AG04450 (cell line): ENCODE results near the gene OR10AD1. TPM values are rescaled to one million over a fixed set of nuclear protein-coding genes. Genes with fewer than 3 reads are reported as not detected.

Experiments used
- CTCF ChIA-PET: fragments of 300-600, 350-600 bp; formaldehyde crosslinking; extraction: SDS; loops from one replicate; lab custom pipeline; 2022; ENCODE audit warnings: antibody characterized with exemption, inconsistent platforms; lab: Charles Lee
- POLR2A ChIA-PET: fragments of 350-600 bp; formaldehyde crosslinking; extraction: SDS; loops from one replicate; lab custom pipeline; 2021; ENCODE audit warnings: antibody characterized with exemption, inconsistent platforms; lab: Yijun Ruan, JAX
- DNase-seq: peaks from one replicate; pipeline ENCODE4 v3.0.0-alpha.2; 2011; ENCODE audit warnings: low read depth, low spot score
- H3K27ac ChIP-seq: one replicate; pipeline ENCODE4 v1.5.1; 2012; ENCODE audit warnings: low read depth, low read length, control low read depth
- H3K27me3 ChIP-seq: one replicate; pipeline ENCODE4 v1.6.0; 2012; ENCODE audit warnings: low read length; ENCODE audit not compliant: control insufficient read depth, insufficient read depth
- H3K4me3 ChIP-seq: 2 replicates; pipeline ENCODE4 v1.5.1; 2011; ENCODE audit warnings: mild to moderate bottlenecking, low read depth, low read length, control low read depth
- H3K9me3 ChIP-seq: 2 replicates; pipeline ENCODE4 v1.5.1; 2012; ENCODE audit warnings: low read length; ENCODE audit not compliant: control insufficient read depth, insufficient read depth
- CTCF ChIP-seq: IDR thresholded peaks from 2 replicates; pipeline ENCODE4 v1.5.1; 2011; ENCODE audit warnings: low read depth, low read length, control low read depth, inconsistent platforms
- polyA plus RNA-seq: library from polyadenylated mRNA; depleted of rRNA; stranded (reverse); fragments of >200 nt; gene quantifications from 2 replicates; pipeline ENCODE4 v1.2.3, GENCODE V29; 2011

The OR10AD1 gene
- polyA plus RNA-seq, 1 experiment = not detected

- no peaks in the 10 kb centered on the region for H3K9me3 ChIP-seq
- TF ChIP-seq CTCF = no peak
- H3K27me3 ChIP-seq = peaks cover 38% of the 10 kb centered on the region
- CTCF ChIA-PET = interaction anchor here (1.7 to 3.7 kb wide), 3 partner anchors 11 to 442 kb away, joined by 4 to 18 read pairs (median 13); no protein-coding TSS in a partner anchor
- H3K4me3 ChIP-seq = no peak overlapping the region
- no peak for DNase-seq
- H3K27ac ChIP-seq = no peak overlapping the region
- POLR2A ChIA-PET = no interaction called here
These were observed 26.7 kb downstream of the OR10AD1 start for GRCh38 chr12:48176417-48176751.

- POLR2A ChIA-PET = no interaction called here
- H3K27ac ChIP-seq = no peak overlapping the region
- no peak for DNase-seq
- no peaks in the 10 kb centered on the region for H3K9me3 ChIP-seq
- no peak for TF ChIP-seq CTCF
- CTCF ChIA-PET = interaction anchor here (0.9 to 3.7 kb wide), 5 partner anchors 10 to 442 kb away, joined by 3 to 18 read pairs (median 5); partner anchors contain the start of gene ASB8
- H3K4me3 ChIP-seq = no peak overlapping the region
- peaks cover 33% of the 10 kb centered on the region for H3K27me3 ChIP-seq
These were observed 27.3 kb downstream of the OR10AD1 start for GRCh38 chr12:48175613-48176416.

GRCh38 chr12:48169011-48169410 lies 34.1 kb downstream of the OR10AD1 start:
- no peak for DNase-seq
- H3K27me3 ChIP-seq = no peaks in the 10 kb centered on the region
- H3K9me3 ChIP-seq = no peaks in the 10 kb centered on the region
- ChIA-PET CTCF (interaction anchor here (1.5 to 1.8 kb wide), 2 partner anchors 107 to 449 kb away, joined by 3 to 5 read pairs; no protein-coding TSS in a partner anchor), POLR2A (no interaction called here)
- H3K4me3 ChIP-seq = no peak overlapping the region
- TF ChIP-seq CTCF = no peak
- no peak overlapping the region for H3K27ac ChIP-seq

- no peak overlapping the region for H3K4me3 ChIP-seq
- ChIA-PET POLR2A (no interaction called here), CTCF (interaction anchor here (0.6 to 4.1 kb wide), 21 partner anchors 9 to 453 kb away, joined by 3 to 24 read pairs (median 4); no protein-coding TSS in a partner anchor)
- no peak overlapping the region for H3K27ac ChIP-seq
- peak; percentile 98 for TF ChIP-seq CTCF
- H3K9me3 ChIP-seq = no peaks in the 10 kb centered on the region
- H3K27me3 ChIP-seq = no peaks in the 10 kb centered on the region
- peak; percentile 30 for DNase-seq
These were observed 37.8 kb downstream of the OR10AD1 start for GRCh38 chr12:48165089-48165981.
